GM19099 (cell line): Measurements from ENCODE around the gene CR1L.

Experiments
- POLR2A ChIP-seq: IDR thresholded peaks from 3 replicates; pipeline ENCODE4 v1.6.1; 2011; ENCODE audit warnings: low read depth; ENCODE audit not compliant: insufficient read length; ENCODE audit errors: extremely low read depth

Gene CR1L

DNA sequence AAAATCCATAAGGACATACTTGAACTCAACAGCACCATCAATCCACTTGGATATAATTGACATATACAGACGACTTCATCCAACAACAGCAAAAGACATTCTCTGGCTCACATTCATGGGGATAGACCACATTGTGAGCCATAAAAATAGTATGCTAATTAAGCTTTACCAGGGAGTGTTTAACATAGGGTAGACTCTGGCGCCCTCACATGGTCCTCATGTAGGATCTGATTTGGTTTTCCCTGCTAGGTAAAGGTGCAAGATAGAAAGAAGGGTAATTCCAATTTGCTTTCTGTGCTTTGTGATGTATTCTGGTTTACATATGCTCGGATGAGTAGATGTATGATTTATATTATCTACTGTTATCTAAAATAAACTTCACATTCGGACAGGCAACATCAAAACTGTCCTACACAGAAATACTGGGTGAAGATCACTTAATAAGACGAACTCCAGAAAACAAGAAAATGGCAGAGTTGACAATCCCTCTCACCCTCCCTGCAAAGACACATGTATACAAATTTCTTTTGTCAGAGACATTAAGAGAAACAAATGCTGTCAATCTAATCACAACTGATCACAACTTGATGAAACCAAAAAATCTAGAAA lies 27.7 kb downstream of the CR1L start:
- no peak for TF ChIP-seq POLR2A

DNA sequence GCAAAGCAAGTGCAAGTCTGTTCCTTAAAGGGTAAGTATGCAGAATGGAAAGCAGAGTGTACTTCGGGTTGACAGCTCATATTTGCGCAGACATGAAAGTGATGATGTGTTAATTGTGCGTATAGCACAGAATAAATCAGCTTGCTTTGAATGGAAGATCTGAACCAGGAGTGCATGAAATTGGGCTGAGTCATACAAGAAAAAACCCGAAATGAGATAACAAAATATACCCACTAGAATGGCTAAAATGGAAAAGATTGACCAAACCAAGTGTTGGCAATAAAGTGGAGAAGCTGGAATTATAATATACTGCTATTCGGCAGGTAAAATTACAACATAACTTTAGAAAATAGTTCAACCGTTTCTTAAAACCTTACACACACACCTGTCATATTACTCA lies 28.5 kb downstream of the CR1L start:
- TF ChIP-seq POLR2A = no peak

DNA sequence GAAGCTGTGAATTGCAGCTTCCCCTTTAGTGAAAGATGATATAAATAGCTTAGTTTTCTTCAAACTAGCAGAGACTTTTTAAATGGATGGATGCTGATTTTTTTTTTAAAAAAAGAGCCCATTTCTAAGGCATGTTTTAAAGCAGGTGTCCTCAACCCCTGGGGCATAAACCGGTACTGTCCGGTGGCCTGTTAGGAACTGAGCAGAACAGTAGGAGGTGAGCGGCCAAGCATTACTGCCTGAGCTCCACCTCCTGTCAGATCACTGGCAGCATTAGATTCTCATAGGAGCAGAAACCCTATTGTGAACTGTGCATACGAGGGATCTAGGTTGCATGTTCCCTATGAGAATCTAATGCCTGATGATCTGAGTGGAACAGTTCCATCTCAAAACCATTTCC lies 31.2 kb downstream of the CR1L start:
- TF ChIP-seq POLR2A = no peak

DNA sequence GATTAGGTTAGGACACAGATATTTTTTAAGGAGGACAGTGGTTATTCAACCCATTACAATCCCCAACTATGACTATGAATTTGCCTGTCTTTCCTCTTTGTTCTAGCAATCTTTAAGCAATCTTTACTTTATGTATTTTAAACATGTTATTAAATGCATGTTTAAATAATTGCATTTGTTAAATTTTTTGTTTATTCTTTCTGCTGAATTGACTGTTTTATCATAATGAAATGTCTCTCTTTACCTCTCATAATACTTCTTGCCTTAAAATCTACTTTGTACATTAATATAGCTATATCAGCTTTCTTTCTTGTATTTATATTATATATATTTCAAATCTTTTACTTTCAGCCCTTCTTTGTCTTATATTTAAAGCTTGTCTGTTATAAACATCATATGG lies 46.1 kb downstream of the CR1L start:
- TF ChIP-seq POLR2A = no peak

DNA sequence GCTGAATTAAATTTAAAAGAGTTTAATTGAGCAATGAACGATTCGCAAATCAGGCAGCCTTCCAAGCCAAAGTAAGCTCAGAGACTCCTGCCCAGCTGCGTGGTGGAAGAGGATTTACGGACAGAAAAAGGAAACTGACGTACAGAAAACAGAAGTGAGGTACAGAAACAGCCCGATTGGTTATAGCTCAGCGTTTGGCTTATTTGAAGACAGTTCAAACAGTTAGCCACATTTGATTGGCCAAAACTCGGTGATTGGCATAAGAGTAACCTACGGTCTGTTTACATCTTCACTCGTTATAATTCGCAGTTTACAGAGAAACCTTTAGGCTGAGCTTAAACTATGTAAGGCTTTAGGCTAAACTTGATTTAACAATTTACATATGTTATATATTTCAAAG lies 46.9 kb downstream of the CR1L start:
- TF ChIP-seq POLR2A = no peak

DNA sequence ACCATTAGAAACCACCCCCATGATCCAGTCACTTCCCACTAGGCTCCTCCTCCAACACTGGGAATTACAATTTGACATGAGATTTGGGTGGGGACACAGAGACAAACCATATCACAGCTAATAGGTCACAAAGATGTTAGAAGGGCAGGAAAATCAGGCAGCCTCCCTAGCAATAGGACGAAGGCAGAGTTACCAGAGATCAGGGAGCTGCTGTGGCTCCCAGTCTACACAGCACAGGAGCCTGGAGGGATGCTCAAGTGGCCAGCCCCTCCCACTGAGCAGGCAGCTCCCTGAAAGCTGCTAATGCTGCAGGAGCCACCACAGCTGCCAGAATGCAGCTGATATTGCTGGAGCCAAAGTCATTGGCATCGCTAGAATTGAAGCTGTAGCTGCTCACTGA lies 51.0 kb downstream of the CR1L start:
- no peak for TF ChIP-seq POLR2A

DNA sequence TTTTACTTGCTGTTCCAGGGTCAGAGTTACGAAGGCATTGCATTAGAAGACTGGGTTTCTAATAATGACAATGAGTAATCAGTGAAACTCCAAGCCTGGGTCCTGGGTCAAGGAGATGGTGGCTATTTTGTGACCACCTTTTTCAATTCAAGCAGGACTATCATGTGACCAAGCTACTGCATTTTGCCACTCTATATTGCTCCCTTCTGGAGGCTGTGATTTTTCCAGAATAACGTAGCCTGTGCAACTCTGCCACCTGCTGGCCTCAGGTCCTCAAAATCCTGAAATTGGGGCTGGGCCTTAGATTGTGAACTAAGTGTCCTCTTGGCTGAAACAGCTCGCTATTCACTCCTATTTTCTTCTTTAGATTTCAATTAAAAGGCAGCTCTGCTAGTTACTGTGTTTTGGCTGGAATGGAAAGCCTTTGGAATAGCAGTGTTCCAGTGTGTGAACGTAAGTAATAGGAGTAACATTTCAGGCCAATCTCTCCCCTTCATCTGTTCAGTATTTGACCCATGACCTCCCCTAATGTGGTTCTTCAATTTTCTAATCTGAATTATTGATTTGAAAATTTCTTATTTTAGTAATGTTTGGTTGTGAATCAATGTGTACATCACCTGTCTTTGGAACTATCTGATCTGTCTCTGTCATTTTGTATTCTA lies 54.0 kb downstream of the CR1L start:
- no peak for TF ChIP-seq POLR2A

DNA sequence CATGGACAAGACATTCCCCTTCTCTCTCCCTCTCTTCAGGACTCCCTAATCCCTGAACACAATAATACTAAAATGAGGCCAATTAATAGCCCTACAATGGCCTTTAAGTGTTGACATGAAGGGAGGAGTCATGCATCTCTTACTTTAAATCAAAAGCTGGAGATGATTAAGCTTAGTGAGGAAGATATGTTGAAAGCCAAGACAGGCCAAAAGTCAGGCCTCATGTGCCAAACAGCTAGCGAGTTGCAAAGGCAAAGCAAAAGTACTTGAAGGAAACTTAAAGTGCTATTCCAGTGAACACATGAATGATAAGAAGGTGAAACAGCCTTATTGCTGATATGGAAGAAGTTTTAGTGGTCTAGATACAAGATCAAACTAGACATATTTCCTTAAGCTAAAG lies 57.4 kb downstream of the CR1L start:
- no peak for TF ChIP-seq POLR2A

DNA sequence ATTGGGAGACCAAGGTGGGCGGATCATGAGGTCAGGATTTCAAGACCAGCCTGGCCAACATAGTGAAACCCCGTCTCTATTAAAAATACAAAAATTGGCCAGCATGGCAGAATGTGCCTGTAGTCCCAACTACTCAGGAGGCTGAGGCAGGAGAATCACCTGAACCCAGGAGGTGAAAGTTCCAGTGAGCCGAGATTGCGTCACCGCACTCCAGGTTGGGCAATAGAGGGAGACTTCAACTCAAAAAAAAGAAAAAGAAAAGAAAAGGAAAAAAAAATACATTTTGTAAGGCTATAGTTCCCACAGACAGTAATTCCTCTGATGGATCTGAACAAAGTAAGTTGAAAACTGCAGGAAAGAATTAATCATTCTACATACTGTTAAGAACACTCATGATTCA lies 58.8 kb downstream of the CR1L start:
- TF ChIP-seq POLR2A = no peak

DNA sequence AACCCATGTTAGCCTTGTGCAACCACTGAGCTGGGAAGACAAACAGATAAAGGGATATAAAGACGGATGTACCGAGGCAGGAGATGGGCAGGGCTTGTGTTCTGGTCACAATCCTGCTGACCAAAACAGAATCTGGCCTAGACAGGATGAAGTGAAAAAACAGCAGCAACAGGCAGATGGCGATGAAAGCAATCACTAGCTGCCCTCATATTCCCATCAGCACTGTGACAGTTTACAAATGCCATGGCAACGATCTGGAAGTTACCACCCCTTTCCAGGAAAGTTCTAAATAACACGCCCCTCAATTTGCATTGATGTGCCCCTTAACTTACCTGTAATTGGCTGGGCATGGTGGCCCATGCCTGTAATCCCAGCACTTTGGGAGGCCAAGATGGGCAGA lies 66.4 kb downstream of the CR1L start:
- TF ChIP-seq POLR2A = no peak

DNA sequence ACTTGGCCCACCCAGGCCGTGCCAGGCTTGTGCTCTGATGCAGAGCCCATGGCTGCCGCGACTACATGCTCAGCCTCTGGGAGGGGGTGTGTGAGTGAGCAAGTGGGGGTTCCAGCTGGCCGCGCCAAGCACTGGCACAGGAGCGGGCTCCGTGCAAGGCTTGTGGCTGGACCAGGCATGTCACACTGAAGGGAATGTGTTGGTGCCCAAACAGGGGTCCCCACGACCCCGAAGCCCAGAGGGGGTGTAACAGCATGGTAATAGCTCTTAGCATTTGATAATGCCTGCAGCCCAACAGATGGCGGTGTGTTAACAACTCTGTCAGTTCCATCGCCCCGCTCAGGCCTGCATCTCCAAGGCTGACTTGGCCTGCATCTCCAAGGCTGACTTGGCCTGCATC lies 68.6 kb downstream of the CR1L start:
- no peak for TF ChIP-seq POLR2A

DNA sequence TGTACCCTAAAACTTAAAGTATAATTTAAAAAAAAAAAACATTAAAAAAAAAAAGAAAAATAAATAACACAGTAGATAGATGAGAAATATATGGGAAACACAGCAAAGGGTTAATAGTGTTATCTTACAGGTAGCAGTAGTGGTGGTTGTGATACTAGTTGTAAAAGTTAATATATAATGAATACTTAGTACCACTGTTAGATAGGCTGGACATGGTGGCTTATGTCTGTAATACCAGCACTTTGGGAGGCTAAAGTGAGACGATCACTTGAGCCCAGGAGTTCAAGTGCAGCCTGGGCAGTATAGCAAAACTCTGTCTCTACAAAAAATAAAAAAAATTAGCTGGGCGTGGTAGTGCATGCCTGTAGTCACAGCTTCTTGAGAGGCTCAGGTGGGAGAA lies 74.3 kb downstream of the CR1L start:
- no peak for TF ChIP-seq POLR2A

DNA sequence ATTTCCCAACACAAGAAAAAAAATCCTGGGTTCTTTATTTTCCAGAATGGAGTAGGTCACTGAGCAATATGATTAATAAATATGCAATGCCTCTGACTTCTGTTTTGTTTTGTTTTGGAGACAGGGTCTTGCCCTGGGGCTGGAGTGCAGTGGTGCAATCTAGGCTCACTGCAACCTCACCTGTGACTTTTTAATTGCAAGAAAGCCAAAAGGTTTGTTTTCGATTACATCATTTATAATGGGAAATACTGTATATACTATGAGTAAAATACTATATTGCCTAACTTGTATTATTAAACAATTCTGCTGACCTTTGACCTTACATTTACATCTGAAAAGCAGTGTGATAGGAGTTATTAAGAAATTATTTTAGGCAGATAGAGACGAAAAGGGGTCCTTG lies 95.3 kb downstream of the CR1L start:
- no peak for TF ChIP-seq POLR2A

DNA sequence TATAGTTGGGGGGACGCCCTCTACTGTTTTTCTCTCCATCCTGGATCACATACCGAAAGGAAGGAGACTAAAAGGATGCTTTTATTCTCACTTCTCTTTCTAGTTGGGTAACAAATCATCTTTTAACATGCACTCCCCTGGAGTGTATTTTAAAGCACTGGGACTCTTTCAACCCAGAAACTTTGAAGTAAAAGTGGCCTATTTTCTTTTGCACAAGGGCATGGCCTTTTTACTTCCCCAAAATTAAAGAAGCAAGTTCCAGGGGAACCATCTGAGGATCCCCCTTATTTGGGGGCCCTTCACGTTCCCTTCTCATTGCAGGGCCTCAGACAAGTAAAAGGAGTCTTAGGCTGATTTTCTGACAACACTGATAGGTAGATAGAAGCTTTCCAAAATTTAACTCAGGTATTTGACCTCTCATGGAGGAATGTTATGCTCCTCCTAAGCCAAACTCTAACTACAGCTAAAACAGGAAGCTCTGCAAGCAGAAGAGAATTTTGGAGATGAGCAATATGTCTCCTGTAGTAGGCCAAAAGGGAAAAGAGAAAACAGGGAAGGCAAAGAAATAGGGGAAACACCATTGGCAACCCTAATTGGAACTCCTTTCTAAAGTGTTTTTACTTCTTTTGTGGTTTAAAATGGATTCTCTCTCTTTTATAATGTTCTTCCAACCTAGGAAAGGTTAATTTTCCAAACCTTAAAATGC lies 98.1 kb downstream of the CR1L start:
- TF ChIP-seq POLR2A = no peak

DNA sequence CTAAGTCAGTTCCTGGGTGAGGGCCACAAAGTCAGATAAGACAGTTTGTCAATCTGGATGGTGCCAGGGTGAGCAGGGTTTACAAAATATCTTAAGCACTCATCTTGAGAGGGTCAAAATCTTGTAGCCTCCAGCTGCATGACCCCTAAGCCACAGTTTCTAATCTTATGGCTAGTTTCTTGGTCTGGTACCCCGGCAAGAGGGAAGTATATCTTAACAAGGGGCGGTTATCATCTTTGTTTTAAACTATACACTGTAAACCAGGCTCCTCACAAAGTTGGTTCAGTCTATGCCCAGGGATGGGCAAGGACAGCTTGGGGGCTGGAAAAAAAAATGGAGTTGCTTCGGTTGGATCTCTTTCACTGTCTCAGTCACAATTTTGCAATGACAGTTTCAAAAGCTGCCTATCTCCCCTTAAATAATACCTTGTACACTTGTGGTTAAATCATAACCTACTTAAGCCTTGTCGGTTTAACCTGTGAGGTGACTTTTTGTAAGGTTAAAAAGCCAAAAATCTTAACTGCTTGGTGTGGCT lies 99.1 kb downstream of the CR1L start:
- no peak for TF ChIP-seq POLR2A

DNA sequence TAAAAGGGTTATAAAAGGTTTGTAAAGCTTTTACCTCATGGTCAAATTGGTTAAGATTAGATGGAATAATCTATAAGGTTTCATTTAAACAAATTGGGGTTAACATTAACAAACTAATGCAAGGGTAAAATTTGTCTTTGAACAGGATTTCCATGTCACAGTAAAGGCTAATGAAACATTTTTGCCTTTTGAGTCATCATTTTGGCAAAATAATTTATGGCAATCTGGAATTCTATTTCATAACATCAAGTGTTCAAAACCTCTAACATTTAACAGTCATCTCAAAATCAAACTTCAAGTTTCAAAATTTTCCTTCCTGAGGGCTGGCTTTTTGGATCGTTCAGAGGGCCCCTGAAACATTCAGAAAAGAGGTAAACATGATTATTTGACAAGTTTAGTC lies 100.4 kb downstream of the CR1L start:
- TF ChIP-seq POLR2A = no peak
